HepG2 (cell line): ENCODE results near the gene DCC. TPM values are rescaled to one million over a fixed set of nuclear protein-coding genes. Genes with fewer than 3 reads are reported as not detected.

Experiments
- ATAC-seq: fragments of 200-7000 bp; cut with Tn5 transposase; 3 replicates; pipeline ENCODE4 v1.9.1; 2020; ENCODE audit warnings: mild to moderate bottlenecking, moderate library complexity
- BruUV-seq: library from RNA; stranded (reverse); fragments of 400-500 nt; replicated peaks from 2 replicates; lab custom pipeline; 2021; lab: Mats Ljungman, UMichigan
- CTCF ChIA-PET: fragments of 300-600 bp; formaldehyde crosslinking; extraction: SDS; loops from one replicate; lab custom pipeline; 2021; ENCODE audit warnings: low total read pairs, inconsistent platforms, low intra/inter-chr PET ratio; lab: Yijun Ruan, JAX
- POLR2A ChIA-PET: fragments of 350-600 bp; sonication (Branson Sonifier 250); formaldehyde crosslinking; loops from one replicate; lab custom pipeline; 2020; ENCODE audit warnings: antibody characterized with exemption, inconsistent platforms; lab: Yijun Ruan, JAX
- DNase-seq: peaks from one replicate; pipeline ENCODE4 v3.0.0-alpha.2; 2015; ENCODE audit warnings: low spot score
- FAIRE-seq: peaks from 3 replicates; lab custom pipeline; 2011; peaks lifted over from hg19 to GRCh38; lab: Jason Lieb, UNC
- H2AFZ ChIP-seq: one replicate; pipeline ENCODE4 v1.6.1; 2011; ENCODE audit warnings: low read length, inconsistent platforms
- H3K27ac ChIP-seq: fragments of 300-600 bp; 3 replicates; pipeline ENCODE4 v1.8.0; 2011; ENCODE audit warnings: mixed run types, mild to moderate bottlenecking, mixed read lengths, low read length, inconsistent platforms; ENCODE audit not compliant: insufficient read depth; ENCODE audit errors: extremely low read length
- H3K27me3 ChIP-seq, 2 experiments: fragments of 200-600 bp in 1 of 2; 2 replicates in 1 of 2; 3 replicates in 1 of 2; pipeline versions ENCODE4 v1.6.0 to v1.8.0; 2011; ENCODE audit warnings: low read length in 2 of 2, mild to moderate bottlenecking in 2 of 2, moderate library complexity in 2 of 2, inconsistent platforms in 1 of 2; ENCODE audit not compliant: insufficient read depth in 2 of 2, control insufficient read depth in 1 of 2
- H3K36me3 ChIP-seq, 2 experiments: fragments of 200-600 bp in 1 of 2; replicated peaks in 1 of 2; 2 replicates in 1 of 2; 3 replicates in 1 of 2; pipeline versions ENCODE4 v1.5.1 to v1.8.0; 2011; ENCODE audit warnings: low read length in 2 of 2, inconsistent platforms in 1 of 2; ENCODE audit not compliant: insufficient read depth in 2 of 2, control insufficient read depth in 1 of 2
- H3K4me1 ChIP-seq: 2 replicates; pipeline ENCODE4 v1.5.1; 2012; ENCODE audit warnings: low read length, inconsistent platforms; ENCODE audit not compliant: insufficient read depth
- H3K4me2 ChIP-seq: 2 replicates; pipeline ENCODE4 v1.6.0; 2011; ENCODE audit warnings: low read depth, low read length, inconsistent platforms
- H3K4me3 ChIP-seq, 3 experiments: fragments of 200-600 bp in 1 of 3; sonication (generic), shearing (Covaris generic) in 1 of 3; replicated peaks in 1 of 3; 2 replicates each; pipeline ENCODE4 v1.5.1; 2011 to 2016; ENCODE audit warnings: low read length in 3 of 3, inconsistent platforms in 2 of 3, low read depth in 2 of 3, mild to moderate bottlenecking in 2 of 3, control low read depth in 1 of 3, mixed read lengths in 1 of 3; ENCODE audit not compliant: insufficient read depth in 1 of 3
- H3K79me2 ChIP-seq: one replicate; pipeline ENCODE4 v1.6.1; 2011; ENCODE audit warnings: low read length, inconsistent platforms; ENCODE audit not compliant: insufficient read depth
- H3K9ac ChIP-seq: 2 replicates; pipeline ENCODE4 v1.6.0; 2011; ENCODE audit warnings: mild to moderate bottlenecking, low read depth, low read length, inconsistent platforms; ENCODE audit not compliant: insufficient read depth
- H3K9me3 ChIP-seq: 2 replicates; pipeline ENCODE4 v1.5.1; 2012; ENCODE audit warnings: mild to moderate bottlenecking, low read length
- H4K20me1 ChIP-seq: 2 replicates; pipeline ENCODE4 v1.6.0; 2011; ENCODE audit warnings: inconsistent platforms, mild to moderate bottlenecking, low read length, moderate library complexity; ENCODE audit not compliant: insufficient read depth
- CCDC6 ChIP-seq: sonication (generic); formaldehyde crosslinking; IDR thresholded peaks from 2 replicates; pipeline ENCODE4 v1.8.1; 2022; ENCODE audit warnings: mild to moderate bottlenecking, missing genetic modification reagents, moderate library complexity
- ESRRA ChIP-seq: sonication (generic); formaldehyde crosslinking; IDR thresholded peaks from 2 replicates; pipeline ENCODE4 v1.5.1; 2020; ENCODE audit warnings: mild to moderate bottlenecking, low read depth, missing genetic modification reagents
- FOSL2 ChIP-seq: sonication (generic); formaldehyde crosslinking; IDR thresholded peaks from 2 replicates; pipeline ENCODE4 v1.4.0; 2020; ENCODE audit warnings: missing genetic modification reagents
- GTF2F1 ChIP-seq: fragments of 150-350 bp; IDR thresholded peaks from 2 replicates; pipeline ENCODE4 v1.6.1; 2014; ENCODE audit warnings: low read length
- HHEX ChIP-seq: IDR thresholded peaks from 2 replicates; pipeline ENCODE4 v1.6.1; 2016; ENCODE audit warnings: control low read depth
- IKZF4 ChIP-seq: sonication (generic); formaldehyde crosslinking; IDR thresholded peaks from 2 replicates; pipeline ENCODE4 v1.5.1; 2020; ENCODE audit warnings: borderline replicate concordance, mild to moderate bottlenecking, low read depth, missing genetic modification reagents; ENCODE audit errors: not compliant biosample characterization
- KLF11 ChIP-seq: IDR thresholded peaks from 2 replicates; pipeline ENCODE4 v1.6.1; 2016; ENCODE audit warnings: missing compliant biosample characterization
- MED1 ChIP-seq: sonication (generic); formaldehyde crosslinking; IDR thresholded peaks from 2 replicates; pipeline ENCODE4 v1.4.0; 2020; ENCODE audit warnings: missing genetic modification reagents
- MYC ChIP-seq: sonication (generic); formaldehyde crosslinking; IDR thresholded peaks from 2 replicates; pipeline ENCODE4 v1.9.0; 2021; ENCODE audit warnings: missing genetic modification reagents, borderline replicate concordance
- PCBP1 ChIP-seq: fragments of 200-400 bp; formaldehyde crosslinking; IDR thresholded peaks from 2 replicates; pipeline ENCODE4 v1.6.1; 2017; ENCODE audit warnings: mild to moderate bottlenecking, low read depth, low read length, borderline replicate concordance
- SIX1 ChIP-seq: sonication (generic); formaldehyde crosslinking; IDR thresholded peaks from 2 replicates; pipeline ENCODE4 v1.4.0; 2020; ENCODE audit warnings: missing genetic modification reagents, borderline replicate concordance
- SMAD3 ChIP-seq: sonication (generic); formaldehyde crosslinking; IDR thresholded peaks from 2 replicates; pipeline ENCODE4 v1.4.0; 2020; ENCODE audit warnings: missing genetic modification reagents
- YEATS4 ChIP-seq: sonication (generic); formaldehyde crosslinking; IDR thresholded peaks from 2 replicates; pipeline ENCODE4 v1.4.0; 2020; ENCODE audit warnings: missing genetic modification reagents, borderline replicate concordance
- ZFYVE20 ChIP-seq: sonication (generic); formaldehyde crosslinking; IDR thresholded peaks from 2 replicates; pipeline ENCODE4 v1.8.0; 2023; ENCODE audit warnings: low read depth, mild to moderate bottlenecking, moderate library complexity, missing genetic modification reagents, borderline replicate concordance
- ZNF101 ChIP-seq: sonication (generic); formaldehyde crosslinking; IDR thresholded peaks from 2 replicates; pipeline ENCODE4 v1.4.0; 2020; ENCODE audit warnings: mild to moderate bottlenecking, low read depth, missing genetic modification reagents, borderline replicate concordance
- ZNF362 ChIP-seq: sonication (generic); formaldehyde crosslinking; IDR thresholded peaks from 2 replicates; pipeline ENCODE4 v1.4.0; 2020; ENCODE audit warnings: missing genetic modification reagents, mild to moderate bottlenecking, borderline replicate concordance
- ZNF484 ChIP-seq: sonication (generic); formaldehyde crosslinking; IDR thresholded peaks from 2 replicates; pipeline ENCODE4 v1.5.1; 2020; ENCODE audit warnings: mild to moderate bottlenecking, low read depth, missing genetic modification reagents, borderline replicate concordance
- ZNF740 ChIP-seq: sonication (generic); formaldehyde crosslinking; IDR thresholded peaks from 2 replicates; pipeline ENCODE4 v1.4.0; 2020; ENCODE audit warnings: missing genetic modification reagents
- ZNF766 ChIP-seq: sonication (generic); formaldehyde crosslinking; IDR thresholded peaks from 2 replicates; pipeline ENCODE4 v1.5.0; 2020; ENCODE audit warnings: missing genetic modification reagents, borderline replicate concordance
- ZNF781 ChIP-seq: sonication (generic); formaldehyde crosslinking; IDR thresholded peaks from 2 replicates; pipeline ENCODE4 v1.5.1; 2020; ENCODE audit warnings: borderline replicate concordance, mild to moderate bottlenecking, missing genetic modification reagents; ENCODE audit errors: not compliant biosample characterization
- WGBS: methylation state at CpG from one replicate; pipeline ENCODE4 v1.1.6; 2017; ENCODE audit warnings: low lambda C conversion rate; 5-methylcytosine and 5-hydroxymethylcytosine counted together
- in situ Hi-C: cut with HindIII; loops from 2 replicates; pipeline ENCODE4 v1.10.0; 2017; ENCODE audit warnings: low pct_unique_long_range_greater_than_20kb; ENCODE audit not compliant: extremely low pct_ligation_motif_present
- intact Hi-C: fragments of 100-400 bp; cut with micrococcal nuclease; formaldehyde crosslinking; loops from one replicate; pipeline ENCODE4 v1.10.0; 2022; ENCODE audit not compliant: unreplicated experiment
- polyA plus RNA-seq, 8 experiments: library from polyadenylated mRNA; depleted of rRNA in 3 of 8; stranded (reverse) in 7 of 8; unstranded in 1 of 8; fragments of >200 nt; fragmentation: Illumina TruSeq in 4 of 8; extraction: Trizol in 4 of 8; gene quantifications; 2 replicates each; pipeline versions ENCODE4 v1.2.1 to v1.2.3, GENCODE V29; 2011 to 2016; ENCODE audit warnings: low read depth in 4 of 8, missing spikeins in 1 of 8, mixed read lengths in 1 of 8; ENCODE audit not compliant: insufficient read depth in 1 of 8
- total RNA-seq, 5 experiments: library from RNA; depleted of rRNA; stranded (reverse); fragments of >200 nt; fragmentation: Illumina TruSeq; extraction: Trizol; gene quantifications; 2 replicates each; pipeline ENCODE4 v1.2.3, GENCODE V29; 2016; ENCODE audit warnings: low read depth in 1 of 5

Gene DCC
- total and polyA plus RNA-seq, 2 of the 13 experiments (the other 11 are each of a cell fraction or from before 2014, with no cell fraction given): not detected

GRCh38 chr18:53283708-53284107, 943.7 kb downstream of the DCC start:
- Histone ChIP-seq H3K79me2 (no peaks in the 10 kb centered on the region), H3K9ac (no peak overlapping the region), H2AFZ (no peak overlapping the region), H3K4me3 (no peak overlapping the region), H4K20me1 (no peaks in the 10 kb centered on the region), H3K4me2 (no peak overlapping the region), H3K9me3 (peaks cover 44% of the 10 kb centered on the region), H3K36me3 (no peaks in the 10 kb centered on the region), H3K27ac (no peak overlapping the region), H3K4me1 (no peaks in the 10 kb centered on the region), H3K27me3 (no peaks in the 10 kb centered on the region)
- in situ Hi-C loops (no loop called here), intact Hi-C loops (no loop called here)
- CTCF ChIA-PET: no interaction called here
- no peak for ATAC-seq
- POLR2A ChIA-PET: no interaction called here
- 7% methylated on average over 2 of the region's 2 CpGs for WGBS
- no peak for TF ChIP-seq ZNF740 (CRISPR knock-in tag)
- no peak for TF ChIP-seq KLF11 (CRISPR knock-in tag)
- no peak for TF ChIP-seq GTF2F1
- TF ChIP-seq SIX1: no peak
- no peak for TF ChIP-seq ZNF484 (CRISPR knock-in tag)
- no peak for TF ChIP-seq CCDC6 (CRISPR knock-in tag)
- TF ChIP-seq FOSL2 (CRISPR knock-in tag): no peak
- TF ChIP-seq IKZF4 (CRISPR knock-in tag): no peak
- TF ChIP-seq MED1 (CRISPR knock-in tag): no peak
- no peak for TF ChIP-seq ZNF362 (CRISPR knock-in tag)
- TF ChIP-seq ZNF101: no peak
- TF ChIP-seq ESRRA (CRISPR knock-in tag): no peak
- no peak for TF ChIP-seq ZNF766 (CRISPR knock-in tag)
- TF ChIP-seq SMAD3 (CRISPR knock-in tag): no peak
- no peak for TF ChIP-seq MYC (CRISPR knock-in tag)
- TF ChIP-seq ZNF781 (CRISPR knock-in tag): no peak
- no peak for TF ChIP-seq YEATS4 (CRISPR knock-in tag)
- TF ChIP-seq ZFYVE20: no peak
- no peak for TF ChIP-seq PCBP1
- TF ChIP-seq HHEX (CRISPR knock-in tag): no peak
- DNase-seq: no peak
- no peak for FAIRE-seq
- no TSS peak for BruUV-seq
